Measurements from ENCODE around the gene SRMS. TPM values are rescaled to one million over a fixed set of nuclear protein-coding genes. Genes with fewer than 3 reads are reported as not detected.

The SRMS gene
- total and polyA plus RNA-seq, 4 donors, result 0.06 TPM; not detected in 3

- no peak overlapping the region for H3K27ac ChIP-seq (ENCODE audit: low read depth in 1 of 2, low read length in 1 of 2)
- peaks cover 0 to 10% (median 0%) of the 10 kb centered on the region in 3 donors for H3K27me3 ChIP-seq (ENCODE audit: control insufficient read depth in 3 of 3, insufficient read depth in 3 of 3, low read length in 2 of 3)
- H3K4me3 ChIP-seq, result no peak overlapping the region
- DNase-seq, result peak in 2 of 3 donors; percentile 21 to 33
- ATAC-seq (ENCODE audit: insufficient read depth, low FRiP score), result no peak
- peaks cover 0 to 5% (median 0%) of the 10 kb centered on the region in 5 donors for H3K4me1 ChIP-seq (ENCODE audit: control insufficient read depth in 5 of 5, insufficient read depth in 5 of 5, low read length in 5 of 5)
- H3K9me3 ChIP-seq (ENCODE audit: control insufficient read depth in 4 of 4, insufficient read depth in 3 of 4, low read length in 3 of 4), result no peaks in the 10 kb centered on the region
- H3K36me3 ChIP-seq (ENCODE audit: control insufficient read depth in 4 of 4, insufficient read depth in 4 of 4, low read length in 4 of 4), result no peaks in the 10 kb centered on the region
- no peak overlapping the region for H3K9ac ChIP-seq (ENCODE audit: insufficient read depth in 1 of 2, low read length in 2 of 2)
- no peak for TF ChIP-seq CTCF (IDR thresholded peaks at IDR 0.05; ENCODE audit: control extremely low read depth, extremely low read depth)
- 69 to 72% methylated on average over 19 of the region's 19 CpGs for WGBS, 2 donors
Measured at GRCh38 chr20:63579017-63579694, 31.6 kb upstream of the SRMS start.

GRCh38 chr20:63578224-63579016 is 30.9 kb upstream of the SRMS start:
- H3K4me3 ChIP-seq, result no peak overlapping the region
- H3K9ac ChIP-seq (ENCODE audit: insufficient read depth in 1 of 2, low read length in 2 of 2), result no peak overlapping the region
- ATAC-seq (ENCODE audit: insufficient read depth, low FRiP score) (no peak), DNase-seq (no peak)
- H3K9me3 ChIP-seq (ENCODE audit: control insufficient read depth in 4 of 4, insufficient read depth in 3 of 4, low read length in 3 of 4), result no peaks in the 10 kb centered on the region
- H3K36me3 ChIP-seq (ENCODE audit: control insufficient read depth in 4 of 4, insufficient read depth in 4 of 4, low read length in 4 of 4), result no peaks in the 10 kb centered on the region
- WGBS, 2 donors, result 79 to 82% methylated on average over 26 of the region's 26 CpGs
- peaks cover 0 to 7% (median 0%) of the 10 kb centered on the region in 5 donors for H3K4me1 ChIP-seq (ENCODE audit: control insufficient read depth in 5 of 5, insufficient read depth in 5 of 5, low read length in 5 of 5)
- peaks cover 0 to 10% (median 0%) of the 10 kb centered on the region in 3 donors for H3K27me3 ChIP-seq (ENCODE audit: control insufficient read depth in 3 of 3, insufficient read depth in 3 of 3, low read length in 2 of 3)
- H3K27ac ChIP-seq (ENCODE audit: low read depth in 1 of 2, low read length in 1 of 2), result no peak overlapping the region
- no peak for TF ChIP-seq CTCF (IDR thresholded peaks at IDR 0.05; ENCODE audit: control extremely low read depth, extremely low read depth)

- 71 to 87% methylated on average over 19 of the region's 19 CpGs for WGBS, 2 donors
- H3K9ac ChIP-seq (ENCODE audit: insufficient read depth in 1 of 2, low read length in 2 of 2), result no peak overlapping the region
- no peak overlapping the region for H3K27ac ChIP-seq (ENCODE audit: low read depth in 1 of 2, low read length in 1 of 2)
- no peaks in the 10 kb centered on the region for H3K9me3 ChIP-seq (ENCODE audit: control insufficient read depth in 4 of 4, insufficient read depth in 3 of 4, low read length in 3 of 4)
- peaks cover 0 to 12% (median 0%) of the 10 kb centered on the region in 5 donors for H3K4me1 ChIP-seq (ENCODE audit: control insufficient read depth in 5 of 5, insufficient read depth in 5 of 5, low read length in 5 of 5)
- no peak for DNase-seq
- no peak for ATAC-seq (ENCODE audit: insufficient read depth, low FRiP score)
- no peak for TF ChIP-seq CTCF (IDR thresholded peaks at IDR 0.05; ENCODE audit: control extremely low read depth, extremely low read depth)
- H3K36me3 ChIP-seq (ENCODE audit: control insufficient read depth in 4 of 4, insufficient read depth in 4 of 4, low read length in 4 of 4), result no peaks in the 10 kb centered on the region
- H3K4me3 ChIP-seq, result no peak overlapping the region
- H3K27me3 ChIP-seq (ENCODE audit: control insufficient read depth in 3 of 3, insufficient read depth in 3 of 3, low read length in 2 of 3), result peaks cover 0 to 10% (median 0%) of the 10 kb centered on the region in 3 donors
Measured at GRCh38 chr20:63577317-63577894, 29.9 kb upstream of the SRMS start.

Measured in lung (tissue), 12 donors.